Loucy (cell line): ENCODE measurements around the gene B4GALT1.

Experiments
- H2AFZ ChIP-seq: fragments of 200-600 bp; sonication (generic); 2 replicates; pipeline ENCODE4 v1.6.0; 2016; ENCODE audit warnings: antibody characterized with exemption, mild to moderate bottlenecking, low read length, moderate library complexity
- H3F3A ChIP-seq: fragments of 200-600 bp; 2 replicates; pipeline ENCODE4 v1.6.0; 2016; ENCODE audit warnings: antibody characterized with exemption, low read depth, mild to moderate bottlenecking
- H3K27me3 ChIP-seq: fragments of 200-600 bp; sonication (generic); 2 replicates; pipeline ENCODE4 v1.6.1; 2014; ENCODE audit warnings: low read length, mild to moderate bottlenecking; ENCODE audit not compliant: insufficient read depth, poor library complexity, severe bottlenecking
- H3K36me3 ChIP-seq: fragments of 200-600 bp; sonication (generic); 2 replicates; pipeline ENCODE4 v1.6.1; 2016; ENCODE audit warnings: low read length; ENCODE audit not compliant: insufficient read depth
- H3K4me1 ChIP-seq: fragments of 200-600 bp; sonication (generic); 2 replicates; pipeline ENCODE4 v1.5.1; 2014; ENCODE audit warnings: low read length, mild to moderate bottlenecking; ENCODE audit not compliant: insufficient read depth, poor library complexity, severe bottlenecking
- H3K4me2 ChIP-seq: fragments of 200-600 bp; sonication (generic); 2 replicates; pipeline ENCODE4 v1.6.0; 2014; ENCODE audit warnings: antibody characterized with exemption, low read length, low read depth, mild to moderate bottlenecking; ENCODE audit not compliant: poor library complexity, severe bottlenecking
- H3K4me3 ChIP-seq: fragments of 200-600 bp; sonication (generic); 2 replicates; pipeline ENCODE4 v1.5.1; 2014; ENCODE audit warnings: low read length, mild to moderate bottlenecking, mixed read lengths; ENCODE audit not compliant: poor library complexity, severe bottlenecking
- H3K79me2 ChIP-seq: fragments of 200-600 bp; sonication (generic); 2 replicates; pipeline ENCODE4 v1.6.1; 2014; ENCODE audit warnings: low read length; ENCODE audit not compliant: insufficient read depth
- H3K9ac ChIP-seq: fragments of 200-600 bp; sonication (generic); 2 replicates; pipeline ENCODE4 v1.6.0; 2014; ENCODE audit warnings: mild to moderate bottlenecking, low read depth, low read length, moderate library complexity; ENCODE audit not compliant: poor library complexity, severe bottlenecking
- H3K9me2 ChIP-seq: fragments of 200-600 bp; sonication (generic); replicated peaks from 2 replicates; pipeline ENCODE4 v1.6.1; 2016; ENCODE audit warnings: low read depth, low read length, mixed read lengths
- H3K9me3 ChIP-seq: fragments of 200-600 bp; sonication (generic); 2 replicates; pipeline ENCODE4 v1.6.1; 2014; ENCODE audit warnings: mild to moderate bottlenecking, antibody characterized with exemption, low read length, low read depth; ENCODE audit not compliant: insufficient read depth
- H4K20me1 ChIP-seq: fragments of 200-600 bp; sonication (generic); 2 replicates; pipeline ENCODE4 v1.6.0; 2014; ENCODE audit warnings: antibody characterized with exemption, low read length, mild to moderate bottlenecking; ENCODE audit not compliant: insufficient read depth, poor library complexity, severe bottlenecking
- EZH2phosphoT487 ChIP-seq: fragments of 200-600 bp; IDR thresholded peaks from 2 replicates; pipeline ENCODE4 v1.6.1; 2018; ENCODE audit warnings: antibody characterized with exemption, mild to moderate bottlenecking, moderate library complexity, borderline replicate concordance
- TF ChIP-seq, protein P1 (sequence below): fragments of 200-600 bp; sonication (generic); conservative IDR thresholded peaks from 2 replicates; pipeline ENCODE4 v1.5.1; 2014; ENCODE audit warnings: mild to moderate bottlenecking, antibody characterized with exemption, low read length

Gene B4GALT1

DNA sequence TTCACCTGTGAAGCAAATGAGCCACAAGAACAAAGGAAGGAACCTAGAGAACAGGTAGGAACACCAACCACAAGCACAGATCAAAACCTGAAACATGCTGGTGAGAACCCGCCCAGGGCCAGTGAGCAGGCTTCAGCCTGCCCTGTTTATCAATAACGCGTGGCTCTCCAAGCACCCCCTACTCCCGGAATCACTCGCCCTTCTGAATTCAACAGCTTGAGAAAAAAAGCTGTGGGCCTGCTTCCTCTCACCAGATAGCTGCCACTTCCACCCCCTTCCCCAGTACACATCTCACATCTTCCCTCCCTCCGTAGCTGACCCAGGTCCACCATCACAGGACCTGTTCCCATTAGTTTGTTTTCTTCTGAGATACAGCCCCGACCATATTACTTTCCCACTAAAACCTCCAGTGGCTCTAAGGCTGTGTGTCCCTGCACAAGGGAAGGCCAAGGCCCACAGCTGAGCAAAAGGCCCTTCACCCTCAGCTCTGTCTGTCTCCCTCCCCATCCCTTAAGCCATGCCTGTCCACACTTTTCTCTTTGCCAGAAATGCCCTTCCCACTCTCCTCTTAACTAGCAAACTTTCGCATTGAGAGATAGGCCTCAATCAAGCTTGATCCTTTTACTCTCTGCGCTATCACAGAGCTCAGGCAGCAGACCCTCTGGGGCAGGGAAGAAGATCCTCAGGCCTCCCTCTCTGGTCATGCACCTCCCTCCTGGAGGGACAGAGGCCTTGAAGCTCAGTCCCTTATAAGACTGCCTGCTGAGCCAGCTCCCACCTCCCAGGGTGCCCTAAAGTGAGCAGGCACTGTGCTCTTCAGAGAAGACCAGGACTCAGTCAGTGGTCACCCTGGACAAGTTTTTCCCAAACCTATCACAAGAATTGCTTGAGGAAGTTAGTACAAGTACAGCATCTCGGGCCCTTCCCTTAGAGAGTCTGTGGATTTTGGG lies 30.1 kb downstream of the B4GALT1 start:
- Histone ChIP-seq H3K79me2 (peaks cover 21% of the 10 kb centered on the region; the same call in 1 of the 2 replicates), H3K4me2 (no peak overlapping the region), H3K9ac (no peak overlapping the region)

DNA sequence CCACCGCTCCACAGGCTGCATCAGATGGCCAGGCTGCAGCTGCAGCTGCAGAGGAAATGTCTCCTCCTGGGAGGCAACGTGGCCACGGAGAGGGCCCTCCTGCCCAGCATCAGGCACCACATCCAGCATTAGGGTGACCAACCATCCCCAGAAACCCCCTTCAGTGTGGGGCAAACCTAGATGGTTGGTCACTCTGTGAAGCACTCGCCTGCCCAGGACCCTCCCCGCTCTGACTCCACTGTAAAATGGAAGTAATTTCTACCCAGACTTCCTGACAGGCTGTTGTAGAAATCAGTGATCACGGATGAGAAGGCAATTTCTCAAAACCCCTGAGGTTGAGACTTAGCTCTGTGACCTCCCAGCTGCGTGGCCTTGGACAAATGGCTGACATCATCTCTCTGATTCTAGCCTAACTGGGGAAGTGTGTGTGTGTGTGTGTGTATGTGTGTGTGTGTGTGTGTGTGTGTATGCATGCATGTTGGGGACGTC lies 31.6 kb downstream of the B4GALT1 start:
- no peaks in the 10 kb centered on the region for H3K4me1 ChIP-seq
- no peak for TF ChIP-seq EZH2phosphoT487
- TF ChIP-seq, protein P1, sequence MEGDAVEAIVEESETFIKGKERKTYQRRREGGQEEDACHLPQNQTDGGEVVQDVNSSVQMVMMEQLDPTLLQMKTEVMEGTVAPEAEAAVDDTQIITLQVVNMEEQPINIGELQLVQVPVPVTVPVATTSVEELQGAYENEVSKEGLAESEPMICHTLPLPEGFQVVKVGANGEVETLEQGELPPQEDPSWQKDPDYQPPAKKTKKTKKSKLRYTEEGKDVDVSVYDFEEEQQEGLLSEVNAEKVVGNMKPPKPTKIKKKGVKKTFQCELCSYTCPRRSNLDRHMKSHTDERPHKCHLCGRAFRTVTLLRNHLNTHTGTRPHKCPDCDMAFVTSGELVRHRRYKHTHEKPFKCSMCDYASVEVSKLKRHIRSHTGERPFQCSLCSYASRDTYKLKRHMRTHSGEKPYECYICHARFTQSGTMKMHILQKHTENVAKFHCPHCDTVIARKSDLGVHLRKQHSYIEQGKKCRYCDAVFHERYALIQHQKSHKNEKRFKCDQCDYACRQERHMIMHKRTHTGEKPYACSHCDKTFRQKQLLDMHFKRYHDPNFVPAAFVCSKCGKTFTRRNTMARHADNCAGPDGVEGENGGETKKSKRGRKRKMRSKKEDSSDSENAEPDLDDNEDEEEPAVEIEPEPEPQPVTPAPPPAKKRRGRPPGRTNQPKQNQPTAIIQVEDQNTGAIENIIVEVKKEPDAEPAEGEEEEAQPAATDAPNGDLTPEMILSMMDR: no peak
- no peak overlapping the region for H3K4me3 ChIP-seq
- peaks cover 18% of the 10 kb centered on the region; the same call in 1 of the 2 replicates for H3K79me2 ChIP-seq
- H3K4me2 ChIP-seq: no peak overlapping the region
- H3K9ac ChIP-seq: no peak overlapping the region
- H3K9me2 ChIP-seq: no peaks in the 10 kb centered on the region
- no peaks in the 10 kb centered on the region for H3K9me3 ChIP-seq
- no peak overlapping the region for H2AFZ ChIP-seq
- H4K20me1 ChIP-seq: no peaks in the 10 kb centered on the region
- no peaks in the 10 kb centered on the region for H3F3A ChIP-seq
- H3K36me3 ChIP-seq: peaks cover 34% of the 10 kb centered on the region; the same call in 1 of the 2 replicates
- no peaks in the 10 kb centered on the region for H3K27me3 ChIP-seq

More for the DNA sequence above, 30.1 kb downstream of the B4GALT1 start:
- TF ChIP-seq EZH2phosphoT487: no peak
- TF ChIP-seq, protein P1: no peak
- H3K4me1 ChIP-seq: no peaks in the 10 kb centered on the region
- no peak overlapping the region for H2AFZ ChIP-seq
- peaks cover 23% of the 10 kb centered on the region; the same call in 1 of the 2 replicates for H3K36me3 ChIP-seq
- no peaks in the 10 kb centered on the region for H3K9me2 ChIP-seq
- no peaks in the 10 kb centered on the region for H3F3A ChIP-seq
- H3K4me3 ChIP-seq: no peak overlapping the region
- H4K20me1 ChIP-seq: no peaks in the 10 kb centered on the region
- no peaks in the 10 kb centered on the region for H3K27me3 ChIP-seq
- no peaks in the 10 kb centered on the region for H3K9me3 ChIP-seq

DNA sequence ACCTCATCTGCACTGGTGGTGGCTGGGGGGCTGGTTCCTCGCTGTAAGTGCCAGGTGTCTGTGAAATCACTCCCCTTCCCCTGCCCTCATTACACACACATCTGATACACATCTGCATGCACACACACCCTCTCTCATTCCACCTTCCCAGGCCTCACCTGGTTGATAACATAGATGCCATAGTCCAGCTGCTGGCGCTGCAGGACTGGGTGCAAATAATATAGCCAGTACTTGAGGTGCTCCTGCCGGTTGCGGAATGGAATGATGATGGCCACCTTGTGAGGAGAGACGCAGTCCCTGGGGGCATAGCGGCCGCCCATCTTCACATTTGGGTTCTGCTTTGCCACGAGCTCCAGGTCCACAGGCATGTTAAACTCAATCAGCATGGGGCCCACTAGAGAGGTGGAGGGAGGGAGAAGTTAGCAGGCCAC lies 32.1 kb downstream of the B4GALT1 start:
- H2AFZ ChIP-seq: no peak overlapping the region
- no peaks in the 10 kb centered on the region for H4K20me1 ChIP-seq
- H3K36me3 ChIP-seq: peaks cover 38% of the 10 kb centered on the region; the same call in 1 of the 2 replicates
- no peak overlapping the region for H3K4me2 ChIP-seq
- H3K4me3 ChIP-seq: no peak overlapping the region
- H3K27me3 ChIP-seq: no peaks in the 10 kb centered on the region
- H3F3A ChIP-seq: no peaks in the 10 kb centered on the region
- no peaks in the 10 kb centered on the region for H3K4me1 ChIP-seq
- H3K9me3 ChIP-seq: no peaks in the 10 kb centered on the region
- no peak overlapping the region for H3K9ac ChIP-seq
- TF ChIP-seq EZH2phosphoT487: no peak
- TF ChIP-seq, protein P1: no peak
- H3K9me2 ChIP-seq: no peaks in the 10 kb centered on the region
- peaks cover 16% of the 10 kb centered on the region; the same call in 1 of the 2 replicates for H3K79me2 ChIP-seq
